ENCODE measurements around the gene CENPP. TPM values are rescaled to one million over a fixed set of nuclear protein-coding genes. Genes with fewer than 3 reads are reported as not detected.

Gene CENPP
- 3.5 TPM for polyA plus RNA-seq (2013, experiment 1 of 2; ENCODE audit: insufficient read length)
- 4.6 TPM for polyA plus RNA-seq (2013, experiment 2 of 2; ENCODE audit: insufficient read length)

DNA sequence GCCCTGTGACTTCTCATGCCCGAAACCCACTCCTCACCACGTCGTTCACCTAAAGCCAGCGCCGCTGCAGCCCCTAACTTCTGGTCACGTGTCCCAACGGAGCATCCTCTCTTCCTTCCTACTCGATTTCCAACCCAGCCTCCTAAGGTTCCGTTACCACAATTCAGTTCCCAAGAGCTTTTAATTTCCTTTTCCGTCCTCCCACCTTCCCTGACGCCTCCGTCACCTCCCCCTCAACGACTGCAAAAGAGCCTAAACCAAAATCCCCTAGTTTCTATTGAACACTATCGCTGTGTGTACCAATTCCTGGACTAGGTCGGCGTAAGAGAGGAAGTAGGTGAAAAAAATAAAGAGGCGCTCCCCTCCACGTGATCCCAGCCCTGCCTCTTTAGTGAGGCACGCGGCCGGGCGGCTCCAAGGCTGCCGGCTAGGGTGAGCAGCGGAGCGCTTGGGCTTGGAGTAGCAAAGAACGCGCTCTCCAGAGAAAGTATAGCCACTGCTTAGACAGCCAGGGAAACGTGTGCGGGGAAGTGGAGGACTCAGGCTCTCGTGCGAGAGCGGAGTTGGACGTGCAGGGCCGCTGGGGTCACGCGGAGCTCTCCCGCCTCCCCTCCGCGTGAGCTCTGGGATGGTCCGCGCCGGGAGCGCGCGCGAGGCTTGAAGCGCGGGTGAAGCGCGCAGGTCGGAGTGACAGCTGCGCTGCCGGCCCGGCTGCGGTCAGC is at the start of gene CENPP, which contains the start of gene NOL8:
TSS of gene CENPP (plus strand) at position 685 of the 722 bp plus-strand sequence.
TSS of gene NOL8 (minus strand) at position 82 of the 722 bp plus-strand sequence. CDS start 1,189 bp downstream, outside the sequence.
- DNase-seq = peak; percentile 89

DNA sequence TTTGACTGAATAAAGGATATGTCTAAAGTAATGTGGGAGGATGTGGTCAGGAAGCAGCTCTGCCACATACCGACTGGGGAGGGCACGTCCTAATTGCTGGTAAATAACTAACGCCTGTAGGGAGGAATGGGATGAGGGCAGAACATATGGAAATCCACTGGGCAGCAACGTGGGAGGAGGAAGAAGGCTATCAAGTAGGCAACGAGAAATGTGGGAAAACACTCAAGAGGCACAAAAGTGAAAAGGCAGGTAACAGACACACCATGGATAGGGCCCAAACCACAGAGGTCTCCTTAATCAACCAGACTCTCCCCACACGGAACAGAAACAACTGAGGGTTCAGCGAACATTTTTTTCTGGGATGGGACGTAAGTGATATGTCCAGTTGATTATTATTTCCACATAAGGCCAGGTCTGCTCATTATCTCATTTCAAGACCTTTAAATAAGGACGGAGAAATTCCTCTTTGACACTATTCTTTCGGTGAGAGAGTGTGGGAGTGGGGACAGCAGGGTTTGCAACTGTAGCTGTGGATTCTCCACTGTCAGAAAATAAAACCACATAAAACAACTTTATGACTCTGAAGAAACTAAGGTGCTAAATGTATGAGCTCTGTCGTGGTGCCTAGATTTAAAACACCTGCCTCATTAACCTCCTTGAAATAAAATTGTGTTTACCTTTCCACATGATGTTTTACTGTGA is 49.3 kb upstream of the CENPP start:
- no peak for DNase-seq

DNA sequence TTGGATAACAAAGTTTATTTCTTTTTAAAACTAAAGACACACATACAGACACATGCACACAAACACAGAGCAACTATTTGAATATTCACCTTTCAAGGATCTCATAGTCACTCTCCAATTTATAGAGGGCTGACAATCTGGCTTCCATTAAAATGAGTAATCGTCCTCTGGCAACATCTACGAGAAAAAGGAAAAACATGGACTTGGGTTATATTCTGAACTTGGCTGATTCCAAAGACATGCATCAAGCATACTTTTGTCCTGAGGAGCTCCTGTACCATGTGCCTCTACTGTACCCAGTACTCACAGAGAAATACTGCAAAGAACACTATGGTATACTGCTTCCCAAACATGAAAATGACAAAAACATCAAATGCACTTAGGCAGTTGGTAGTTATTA is 47.6 kb upstream of the CENPP start:
- peak; percentile 55 for DNase-seq

DNA sequence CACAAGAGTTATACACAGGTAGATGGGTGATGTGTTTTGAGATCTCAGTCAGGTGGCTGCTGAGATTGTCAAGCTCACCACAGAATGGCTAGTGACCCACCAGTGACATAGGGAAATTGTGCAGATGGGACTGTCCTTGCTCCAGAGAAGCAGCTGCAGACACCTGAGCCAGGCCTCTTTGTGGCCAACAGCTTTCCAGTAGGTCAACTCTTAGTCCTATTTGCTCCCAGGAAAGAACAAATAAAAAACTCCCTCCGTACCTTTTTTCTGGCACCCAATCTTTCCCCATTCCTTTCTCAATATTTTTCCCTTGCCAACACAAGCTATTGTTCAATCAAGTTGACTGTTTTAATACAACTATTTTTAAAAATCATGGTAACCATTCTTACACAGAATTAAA is 46.5 kb upstream of the CENPP start:
- no peak for DNase-seq

DNA sequence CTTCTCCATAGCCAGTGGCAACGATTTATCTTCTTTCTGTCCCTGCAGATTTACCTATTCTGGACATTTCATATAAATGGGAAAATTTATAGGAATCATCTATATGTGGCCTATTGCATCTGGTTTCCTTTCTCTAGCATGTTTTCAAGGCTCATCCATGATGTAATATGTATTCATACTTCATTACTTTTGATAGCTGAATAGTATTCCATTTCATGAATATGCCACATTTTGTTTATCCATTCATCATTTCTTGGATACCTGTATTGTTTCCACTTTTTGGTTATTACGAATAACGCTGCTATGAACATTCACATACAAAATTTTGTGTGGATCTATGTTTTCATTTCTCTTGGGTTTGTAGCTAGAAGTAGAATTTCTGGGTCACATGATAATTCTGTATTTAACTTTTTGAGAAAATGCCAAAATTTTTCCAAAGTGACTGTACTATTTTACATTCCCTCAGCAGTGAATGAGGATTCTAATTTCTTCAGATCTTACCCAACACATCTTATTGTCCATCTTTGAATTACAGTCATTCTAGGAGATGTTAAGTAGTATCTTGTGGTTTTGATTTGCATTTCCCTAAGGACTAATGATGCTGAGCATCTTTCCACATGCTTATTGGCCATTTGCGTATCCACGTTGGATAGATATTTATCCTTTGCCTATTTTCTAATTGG is 35.9 kb upstream of the CENPP start:
- peak; percentile 76 for DNase-seq

DNA sequence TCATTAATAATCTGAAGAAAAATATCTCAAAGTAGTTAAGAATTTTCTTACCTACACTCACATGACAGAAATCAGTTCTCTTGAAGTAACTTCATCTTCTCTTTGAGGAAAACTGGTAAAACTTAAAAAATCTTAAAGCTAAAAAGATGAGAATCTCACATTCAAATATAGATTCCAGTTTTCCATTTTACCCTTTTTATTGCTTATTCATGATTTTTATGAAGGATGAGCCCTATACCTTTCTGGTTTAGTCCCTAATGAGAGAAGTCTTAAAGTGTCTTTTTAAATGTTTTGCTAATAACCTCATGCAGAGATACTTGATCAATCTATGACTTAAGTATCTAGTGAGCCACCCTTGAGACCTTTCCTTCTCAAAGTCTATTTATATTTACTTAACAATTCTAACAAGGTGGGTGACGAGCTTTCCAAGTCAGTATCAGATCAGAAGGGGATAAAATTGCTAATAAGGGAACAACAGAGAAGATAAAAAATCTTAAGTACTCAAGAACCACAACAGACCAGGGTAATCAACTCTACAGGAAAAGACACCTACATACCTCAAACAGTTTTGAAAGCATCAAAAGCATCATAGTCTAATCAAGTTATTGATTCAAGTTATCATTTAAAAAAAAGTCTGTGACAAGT is 34.8 kb upstream of the CENPP start:
- DNase-seq = no peak

DNA sequence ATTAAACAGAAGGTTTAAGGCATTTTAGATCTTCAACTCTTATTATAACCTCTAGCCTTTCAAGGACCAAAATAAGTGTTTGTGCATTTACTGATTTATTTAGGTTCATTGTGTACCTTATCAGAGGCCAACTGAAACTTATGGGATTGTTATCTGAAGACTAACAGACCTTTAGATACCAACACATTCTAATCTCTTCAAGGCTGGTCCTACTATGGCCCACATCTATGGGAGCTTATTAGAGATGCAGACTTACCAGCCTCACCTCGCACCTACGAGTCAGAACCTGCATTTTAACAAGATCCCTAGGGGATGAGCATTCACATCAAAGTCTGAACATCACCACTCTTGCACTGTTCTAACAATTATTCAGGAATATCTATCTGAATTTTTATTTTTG is 34.2 kb upstream of the CENPP start:
- no peak for DNase-seq

GRCh38 chr9:92292338-92293074 is 33.2 kb upstream of the CENPP start:
- peak; percentile 21 for DNase-seq

DNA sequence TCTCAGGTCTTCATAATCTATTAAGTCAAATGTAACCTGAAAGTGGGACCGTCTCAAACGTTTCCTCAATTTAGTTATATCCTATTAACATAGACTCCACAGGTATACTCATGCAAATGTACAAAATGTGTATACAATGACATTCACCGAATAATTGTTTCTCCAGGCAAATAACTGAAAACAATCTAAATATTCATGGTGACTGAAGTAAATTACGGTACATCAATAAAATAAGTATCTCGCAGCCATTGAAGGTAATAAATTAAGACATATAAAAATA is 32.7 kb upstream of the CENPP start:
- DNase-seq = no peak

GRCh38 chr9:92293452-92294296 is 32.1 kb upstream of the CENPP start, which contains the start of gene IARS1:
TSS of gene IARS1 (minus strand) at chr9:92293697. CDS start at chr9:92289419, 4,278 bp downstream.
- peak; percentile 99 for DNase-seq

DNA sequence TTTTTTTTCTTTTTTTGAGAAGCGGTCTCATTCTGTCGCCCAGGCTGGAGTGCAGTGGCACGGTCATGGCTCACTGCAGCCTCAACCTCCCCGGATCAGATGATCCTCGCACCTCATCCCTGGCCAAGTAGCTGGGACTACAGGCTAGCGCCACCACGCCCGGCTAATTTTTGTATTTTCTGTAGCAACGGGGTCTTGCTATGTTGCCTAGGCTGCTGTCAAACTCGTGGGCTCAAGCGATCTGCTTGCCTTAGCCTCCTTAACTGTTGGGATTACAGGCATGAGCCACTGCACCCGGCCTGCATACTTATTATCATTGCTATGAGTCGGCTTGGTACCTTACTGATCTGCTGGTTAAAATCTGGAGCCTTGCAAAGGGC is 31.5 kb upstream of the CENPP start:
- DNase-seq = peak; percentile 23

DNA sequence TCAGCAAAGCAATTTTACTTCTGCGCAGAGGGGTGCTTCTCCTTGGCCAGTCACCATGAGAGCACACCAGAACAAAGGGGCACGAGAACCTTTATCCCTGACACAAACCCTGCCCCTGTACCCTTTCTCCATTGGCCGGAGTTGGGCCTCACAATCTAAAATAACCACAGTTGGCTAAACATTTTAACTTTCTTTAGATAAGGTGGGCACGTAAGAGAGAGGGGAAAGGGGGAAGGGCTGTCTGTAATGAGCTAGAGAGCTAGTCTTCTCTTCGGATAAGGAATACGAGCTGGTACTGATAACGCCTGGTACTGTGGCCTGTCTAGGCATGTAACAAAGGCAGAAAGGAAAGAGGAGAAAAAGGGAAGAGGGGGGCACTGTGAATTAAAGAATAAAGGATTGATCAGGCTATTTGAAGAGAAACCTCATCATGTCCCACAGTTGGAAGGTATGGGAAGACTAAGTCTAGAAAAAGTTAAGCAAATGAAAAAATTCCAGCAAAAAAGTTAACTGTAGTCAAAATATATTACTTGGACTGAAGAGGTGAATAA is 30.4 kb upstream of the CENPP start:
- DNase-seq = no peak

- no peak for DNase-seq
Measured at GRCh38 chr9:92295827-92296258, 29.9 kb upstream of the CENPP start.

DNA sequence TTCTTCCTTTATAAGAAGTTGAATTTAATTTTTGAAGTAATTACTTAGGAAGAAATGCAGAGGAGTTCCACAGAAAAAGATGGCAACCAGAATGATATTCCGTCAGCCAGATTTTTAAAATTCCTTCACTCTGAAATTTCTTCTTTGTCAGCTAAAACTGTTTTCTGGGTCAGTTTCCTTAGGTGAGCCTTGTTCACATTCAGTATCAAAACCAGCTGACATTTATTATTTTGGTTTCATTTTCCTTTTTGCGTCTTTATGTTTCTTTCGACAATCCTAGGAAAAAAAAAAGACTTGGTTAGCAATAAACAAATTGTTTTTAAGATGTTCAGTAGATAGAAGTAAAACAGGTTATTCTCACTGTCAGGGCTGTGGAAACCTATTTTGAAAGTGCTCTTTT is 28.1 kb upstream of the CENPP start:
- no peak for DNase-seq

GRCh38 chr9:92298036-92298435 is 27.7 kb upstream of the CENPP start:
- DNase-seq = no peak

- DNase-seq = no peak
Measured at GRCh38 chr9:92299116-92299515, 26.6 kb upstream of the CENPP start.

DNA sequence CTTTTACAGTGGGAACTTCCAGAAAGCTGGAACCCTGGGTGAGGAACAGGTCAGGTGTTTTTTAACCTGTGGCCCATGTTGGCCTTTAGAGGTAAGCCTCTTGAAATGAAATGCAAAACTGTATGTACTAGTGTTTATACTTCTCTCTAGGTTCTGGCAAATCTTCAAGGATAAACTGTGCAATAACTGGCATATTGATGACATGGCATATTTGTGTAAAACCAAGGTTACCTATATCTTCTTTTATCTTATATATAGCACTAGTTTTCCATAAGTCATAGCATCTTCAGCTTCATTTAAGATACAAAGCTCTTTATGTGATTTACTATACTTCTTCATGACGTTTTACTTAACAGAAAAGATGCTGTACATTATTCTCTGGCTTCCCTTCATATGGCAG is 24.8 kb upstream of the CENPP start:
- DNase-seq = no peak

DNA sequence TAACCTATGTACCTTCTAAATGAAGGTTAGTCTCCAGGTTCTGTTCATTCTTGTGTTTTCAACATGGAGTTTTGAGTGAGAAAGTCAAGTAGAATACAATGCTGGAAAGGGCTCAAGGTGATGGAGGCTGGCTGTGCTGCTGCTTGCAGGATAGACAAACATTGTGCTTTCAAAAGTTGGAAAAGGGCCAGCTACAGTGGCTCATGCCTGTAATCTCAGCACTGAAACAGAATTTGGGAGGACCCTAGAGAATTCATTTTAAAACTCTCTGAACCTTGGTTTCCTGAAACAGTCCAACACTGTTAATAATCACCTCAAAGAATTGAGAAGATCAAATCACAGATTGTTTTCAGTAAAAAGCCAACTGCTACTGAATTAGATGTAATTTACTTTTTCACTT is 16.9 kb upstream of the CENPP start:
- DNase-seq = no peak

DNA sequence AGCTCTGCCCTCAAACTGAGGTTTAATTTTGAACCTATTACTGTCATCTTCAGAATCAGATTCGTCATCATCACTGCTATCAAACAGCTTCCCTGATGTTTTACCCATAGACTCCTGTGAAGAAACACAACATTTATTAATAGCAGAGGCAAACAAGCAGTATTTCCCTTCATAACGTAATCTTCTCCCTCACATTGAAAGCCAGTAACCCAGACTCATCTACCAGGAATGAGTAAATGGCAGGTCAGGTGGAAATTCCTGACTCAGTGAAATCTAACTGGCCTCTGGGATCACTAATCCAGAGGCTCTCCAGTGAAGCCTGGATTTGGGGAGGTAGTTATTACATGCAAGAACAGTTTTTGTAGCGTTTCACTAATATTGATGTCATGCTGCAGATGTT is 15.2 kb upstream of the CENPP start:
- no peak for DNase-seq

- no peak for DNase-seq
Measured at GRCh38 chr9:92312887-92313623, 12.7 kb upstream of the CENPP start.
